IMR-90 (cell line): ENCODE data around the gene GABRR3.

ENCODE experiments used
- CEBPB ChIP-seq: IDR thresholded peaks from 2 replicates; pipeline ENCODE4 v1.6.1; 2012; ENCODE audit warnings: low read depth, low read length, improper control_type of control experiment
- POLR2A ChIP-seq: IDR thresholded peaks from 2 replicates; pipeline ENCODE4 v1.6.1; 2012; ENCODE audit warnings: mild to moderate bottlenecking, low read depth, low read length
- TF ChIP-seq, protein P1 (sequence below): conservative IDR thresholded peaks from 2 replicates; pipeline ENCODE4 v1.5.1; 2012; ENCODE audit warnings: mild to moderate bottlenecking, low read depth, low read length, improper control_type of control experiment

DNA sequence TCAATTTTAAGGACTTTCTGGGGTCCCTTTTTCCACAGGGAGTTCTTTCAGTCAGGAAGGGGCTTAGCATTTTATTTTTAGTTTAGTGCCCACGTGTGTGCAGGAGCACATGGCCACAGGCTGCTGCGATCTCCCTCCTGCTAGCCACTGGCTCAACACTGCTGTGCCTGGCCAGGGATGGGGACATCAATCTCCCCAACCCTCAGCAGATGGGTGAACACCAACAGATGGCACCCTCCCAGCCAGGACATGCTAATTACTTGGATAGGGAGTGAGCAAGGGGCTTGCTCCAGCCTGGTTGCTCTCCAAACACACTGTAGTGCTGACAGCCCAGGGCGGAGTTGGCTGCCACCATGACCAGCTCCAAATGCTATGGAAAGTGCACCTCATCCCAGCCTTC is 55.5 kb downstream of the GABRR3 start:
- no peak for TF ChIP-seq CEBPB
- TF ChIP-seq POLR2A: no peak
- TF ChIP-seq, protein P1, sequence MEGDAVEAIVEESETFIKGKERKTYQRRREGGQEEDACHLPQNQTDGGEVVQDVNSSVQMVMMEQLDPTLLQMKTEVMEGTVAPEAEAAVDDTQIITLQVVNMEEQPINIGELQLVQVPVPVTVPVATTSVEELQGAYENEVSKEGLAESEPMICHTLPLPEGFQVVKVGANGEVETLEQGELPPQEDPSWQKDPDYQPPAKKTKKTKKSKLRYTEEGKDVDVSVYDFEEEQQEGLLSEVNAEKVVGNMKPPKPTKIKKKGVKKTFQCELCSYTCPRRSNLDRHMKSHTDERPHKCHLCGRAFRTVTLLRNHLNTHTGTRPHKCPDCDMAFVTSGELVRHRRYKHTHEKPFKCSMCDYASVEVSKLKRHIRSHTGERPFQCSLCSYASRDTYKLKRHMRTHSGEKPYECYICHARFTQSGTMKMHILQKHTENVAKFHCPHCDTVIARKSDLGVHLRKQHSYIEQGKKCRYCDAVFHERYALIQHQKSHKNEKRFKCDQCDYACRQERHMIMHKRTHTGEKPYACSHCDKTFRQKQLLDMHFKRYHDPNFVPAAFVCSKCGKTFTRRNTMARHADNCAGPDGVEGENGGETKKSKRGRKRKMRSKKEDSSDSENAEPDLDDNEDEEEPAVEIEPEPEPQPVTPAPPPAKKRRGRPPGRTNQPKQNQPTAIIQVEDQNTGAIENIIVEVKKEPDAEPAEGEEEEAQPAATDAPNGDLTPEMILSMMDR: no peak
